GM18526 (cell line): Measurements from ENCODE around the gene AOAH.

Experiments used
- POLR2A ChIP-seq: IDR thresholded peaks from 3 replicates; pipeline ENCODE4 v1.6.1; 2011; ENCODE audit not compliant: insufficient read length; ENCODE audit errors: extremely low read depth

AOAH gene

GRCh38 chr7:36636126-36636525 is 88.2 kb downstream of the AOAH start:
- TF ChIP-seq POLR2A: no peak

GRCh38 chr7:36635091-36635490 is 89.2 kb downstream of the AOAH start:
- TF ChIP-seq POLR2A: no peak

- TF ChIP-seq POLR2A: no peak
These were observed 90.9 kb downstream of the AOAH start for GRCh38 chr7:36633377-36633776.

GRCh38 chr7:36630112-36630650 is 94.1 kb downstream of the AOAH start:
- no peak for TF ChIP-seq POLR2A

GRCh38 chr7:36629351-36629750 is 94.9 kb downstream of the AOAH start:
- TF ChIP-seq POLR2A: no peak

- TF ChIP-seq POLR2A: no peak
These were observed 96.5 kb downstream of the AOAH start for GRCh38 chr7:36627836-36628235.

- no peak for TF ChIP-seq POLR2A
These were observed 98.2 kb downstream of the AOAH start for GRCh38 chr7:36626111-36626510.

GRCh38 chr7:36625247-36625646 is 99.0 kb downstream of the AOAH start:
- TF ChIP-seq POLR2A: no peak

- TF ChIP-seq POLR2A: no peak
These were observed 101.0 kb downstream of the AOAH start for GRCh38 chr7:36623247-36623646.

- TF ChIP-seq POLR2A: no peak
These were observed 102.9 kb downstream of the AOAH start for GRCh38 chr7:36621396-36621795.

GRCh38 chr7:36620166-36620708 is 104.1 kb downstream of the AOAH start:
- no peak for TF ChIP-seq POLR2A

- no peak for TF ChIP-seq POLR2A
These were observed 106.9 kb downstream of the AOAH start for GRCh38 chr7:36617408-36617807.

GRCh38 chr7:36615852-36616540 is 108.3 kb downstream of the AOAH start:
- no peak for TF ChIP-seq POLR2A

GRCh38 chr7:36614959-36615358 is 109.3 kb downstream of the AOAH start:
- no peak for TF ChIP-seq POLR2A

- no peak for TF ChIP-seq POLR2A
These were observed 111.2 kb downstream of the AOAH start for GRCh38 chr7:36613031-36613614.

- no peak for TF ChIP-seq POLR2A
These were observed 112.6 kb downstream of the AOAH start for GRCh38 chr7:36611703-36612102.

GRCh38 chr7:36607721-36608095 is 116.6 kb downstream of the AOAH start:
- no peak for TF ChIP-seq POLR2A
